WTC11 (cell line): ENCODE data around the gene SELENOH. TPM values are rescaled to one million over a fixed set of nuclear protein-coding genes. Genes with fewer than 3 reads are reported as not detected.

Source experiments
- ATAC-seq: fragments of 200-7000 bp; cut with Tn5 transposase; 2 replicates; pipeline ENCODE4 v1.10.0; 2021; ENCODE audit warnings: mild to moderate bottlenecking, moderate library complexity
- CTCF ChIA-PET: fragments of 300-600 bp; sonication (Branson Sonifier 250); formaldehyde crosslinking; loops from one replicate; lab custom pipeline; 2021; ENCODE audit warnings: antibody characterized with exemption; lab: Charles Lee
- POLR2A ChIA-PET: fragments of 350-600 bp; sonication (Branson Sonifier 250); formaldehyde crosslinking; loops from one replicate; lab custom pipeline; 2021; ENCODE audit warnings: antibody characterized with exemption; lab: Charles Lee
- DNase-seq: peaks from one replicate; pipeline ENCODE4 v3.0.0; 2021; ENCODE audit warnings: low spot score
- H3K27ac Mint-ChIP-seq: 2 replicates; pipeline ENCODE4 v1.8.0; 2021; ENCODE audit warnings: mixed read lengths
- H3K27me3 Mint-ChIP-seq: 2 replicates; pipeline ENCODE4 v1.8.0; 2021; ENCODE audit warnings: low read depth, mild to moderate bottlenecking, moderate library complexity, mixed read lengths
- H3K36me3 Mint-ChIP-seq: 2 replicates; pipeline ENCODE4 v1.8.0; 2021; ENCODE audit warnings: mixed read lengths
- H3K4me1 Mint-ChIP-seq: 2 replicates; pipeline ENCODE4 v1.8.0; 2022; ENCODE audit warnings: mixed read lengths
- H3K4me3 Mint-ChIP-seq: 2 replicates; pipeline ENCODE4 v1.8.0; 2021; ENCODE audit warnings: mild to moderate bottlenecking, moderate library complexity, mixed read lengths
- H3K9me3 Mint-ChIP-seq: 2 replicates; pipeline ENCODE4 v1.8.0; 2021; ENCODE audit warnings: mixed read lengths
- AFF4 ChIP-seq: sonication (generic); formaldehyde crosslinking; IDR thresholded peaks from 2 replicates; pipeline ENCODE4 v1.8.1; 2023; ENCODE audit warnings: mild to moderate bottlenecking, missing genetic modification reagents, borderline replicate concordance
- ARID4B ChIP-seq: sonication (generic); formaldehyde crosslinking; IDR thresholded peaks from 2 replicates; pipeline ENCODE4 v1.8.0; 2023; ENCODE audit warnings: missing genetic modification reagents, mild to moderate bottlenecking, borderline replicate concordance
- ATF1 ChIP-seq: sonication (generic); formaldehyde crosslinking; IDR thresholded peaks from 2 replicates; pipeline ENCODE4 v1.8.1; 2023; ENCODE audit warnings: mild to moderate bottlenecking, moderate library complexity, missing genetic modification reagents
- CREB1 ChIP-seq: sonication (generic); formaldehyde crosslinking; IDR thresholded peaks from 2 replicates; pipeline ENCODE4 v1.8.0; 2023; ENCODE audit warnings: mild to moderate bottlenecking, missing genetic modification reagents
- CREM ChIP-seq: sonication (generic); formaldehyde crosslinking; IDR thresholded peaks from 2 replicates; pipeline ENCODE4 v1.8.1; 2022; ENCODE audit warnings: mild to moderate bottlenecking, missing genetic modification reagents, moderate library complexity
- CTCF ChIP-seq: fragments of 200-600 bp; IDR thresholded peaks from 2 replicates; pipeline ENCODE4 v1.8.0; 2022; ENCODE audit warnings: antibody characterized with exemption
- ESRRA ChIP-seq: sonication (generic); formaldehyde crosslinking; IDR thresholded peaks from 2 replicates; pipeline ENCODE4 v1.8.1; 2022; ENCODE audit warnings: mild to moderate bottlenecking, missing genetic modification reagents, borderline replicate concordance
- NFATC4 ChIP-seq: fragments of 250-450 bp; sonication (Bioruptor Pico); IDR thresholded peaks from 2 replicates; pipeline ENCODE4 v1.9.0; 2021; ENCODE audit warnings: mild to moderate bottlenecking
- NFYB ChIP-seq: sonication (generic); formaldehyde crosslinking; conservative IDR thresholded peaks from 2 replicates; pipeline ENCODE4 v1.8.0; 2022; ENCODE audit warnings: low read depth, missing genetic modification reagents
- NR1H2 ChIP-seq: sonication (generic); formaldehyde crosslinking; IDR thresholded peaks from 2 replicates; pipeline ENCODE4 v1.9.0; 2021; ENCODE audit warnings: mild to moderate bottlenecking, moderate library complexity, missing genetic modification reagents
- NR2C2 ChIP-seq: sonication (generic); formaldehyde crosslinking; IDR thresholded peaks from 2 replicates; pipeline ENCODE4 v1.8.0; 2022; ENCODE audit warnings: mild to moderate bottlenecking, missing genetic modification reagents
- NR3C1 ChIP-seq: sonication (generic); formaldehyde crosslinking; conservative IDR thresholded peaks from 2 replicates; pipeline ENCODE4 v1.8.1; 2023; ENCODE audit warnings: low read depth, mild to moderate bottlenecking, missing genetic modification reagents
- OVOL2 ChIP-seq: fragments of 250-450 bp; sonication (Bioruptor Pico); IDR thresholded peaks from 2 replicates; pipeline ENCODE4 v1.9.0; 2021; ENCODE audit warnings: mild to moderate bottlenecking, borderline replicate concordance
- PREB ChIP-seq: sonication (generic); formaldehyde crosslinking; IDR thresholded peaks from 2 replicates; pipeline ENCODE4 v1.8.1; 2022; ENCODE audit warnings: mild to moderate bottlenecking, missing genetic modification reagents, moderate library complexity, borderline replicate concordance
- RORB ChIP-seq: fragments of 250-450 bp; sonication (Bioruptor Pico); IDR thresholded peaks from 2 replicates; pipeline ENCODE4 v1.9.0; 2021; ENCODE audit warnings: mild to moderate bottlenecking
- SOX15 ChIP-seq: fragments of 250-450 bp; sonication (Bioruptor Pico); IDR thresholded peaks from 2 replicates; pipeline ENCODE4 v1.9.0; 2021; ENCODE audit warnings: mild to moderate bottlenecking
- SP1 ChIP-seq: sonication (generic); formaldehyde crosslinking; conservative IDR thresholded peaks from 2 replicates; pipeline ENCODE4 v1.8.1; 2022; ENCODE audit warnings: missing genetic modification reagents
- USF1 ChIP-seq: sonication (generic); formaldehyde crosslinking; IDR thresholded peaks from 2 replicates; pipeline ENCODE4 v1.8.0; 2022; ENCODE audit warnings: mild to moderate bottlenecking, missing genetic modification reagents
- ZBTB21 ChIP-seq: sonication (generic); formaldehyde crosslinking; IDR thresholded peaks from 2 replicates; pipeline ENCODE4 v1.8.1; 2023; ENCODE audit warnings: mild to moderate bottlenecking, missing genetic modification reagents, borderline replicate concordance
- ZNF219 ChIP-seq: sonication (generic); formaldehyde crosslinking; IDR thresholded peaks from 2 replicates; pipeline ENCODE4 v1.8.0; 2023; ENCODE audit warnings: missing genetic modification reagents, mild to moderate bottlenecking, borderline replicate concordance
- ZNF263 ChIP-seq: sonication (generic); formaldehyde crosslinking; IDR thresholded peaks from 2 replicates; pipeline ENCODE4 v1.8.1; 2022; ENCODE audit warnings: low read depth, mild to moderate bottlenecking, moderate library complexity, missing genetic modification reagents
- ZNF425 ChIP-seq: fragments of 250-450 bp; sonication (Bioruptor Pico); conservative IDR thresholded peaks from 2 replicates; pipeline ENCODE4 v1.9.0; 2021; ENCODE audit warnings: mild to moderate bottlenecking
- total RNA-seq: library from RNA; stranded (reverse); gene quantifications from 3 replicates; pipeline ENCODE4 v1.2.3, GENCODE V29; 2021

SELENOH gene
- total RNA-seq, 1 experiment from 2014 or later, result 251 TPM

- H3K27me3 Mint-ChIP-seq, result no peaks in the 10 kb centered on the region
- peak; percentile 89 for DNase-seq
- peaks cover 26% of the 10 kb centered on the region for H3K4me1 Mint-ChIP-seq
- peak; percentile 88 for ATAC-seq
- H3K9me3 Mint-ChIP-seq, result no peaks in the 10 kb centered on the region
- peak within 1 kb of the TSS; percentile 99 for H3K27ac Mint-ChIP-seq
- ChIA-PET POLR2A (interaction anchor here (0.5 to 1.7 kb wide), 18 partner anchors 10 to 882 kb away, joined by 3 to 8 read pairs (median 4); partner anchors contain the start of gene SELENOH), CTCF (interaction anchor here (0.7 to 4.2 kb wide), 7 partner anchors 17 to 811 kb away, joined by 3 to 31 read pairs (median 4); partner anchors contain the start of gene RTN4RL2)
- H3K4me3 Mint-ChIP-seq, result peak within 1 kb of the TSS; percentile 100
- H3K36me3 Mint-ChIP-seq, result peaks cover 24% of the 10 kb centered on the region
- TF ChIP-seq ZBTB21 (CRISPR knock-in tag), result no peak
- TF ChIP-seq PREB (CRISPR knock-in tag), result no peak
- peak; percentile 83; the same call in 1 of the 2 replicates for TF ChIP-seq ESRRA
- no peak for TF ChIP-seq ATF1 (CRISPR knock-in tag)
- no peak for TF ChIP-seq ZNF219 (CRISPR knock-in tag)
- TF ChIP-seq CTCF, result no peak
- TF ChIP-seq CREM (CRISPR knock-in tag), result peak; percentile 89
- no peak for TF ChIP-seq RORB
- TF ChIP-seq USF1 (CRISPR knock-in tag), result peak; percentile 58; the same call in 1 of the 2 replicates
- TF ChIP-seq ZNF263 (CRISPR knock-in tag), result no peak
- TF ChIP-seq ZNF425 (CRISPR knock-in tag), result no peak
- TF ChIP-seq ARID4B (CRISPR knock-in tag), result peak; percentile 86; the same call in 1 of the 2 replicates
- TF ChIP-seq NR1H2 (CRISPR knock-in tag), result no peak
- TF ChIP-seq CREB1 (CRISPR knock-in tag), result no peak
- TF ChIP-seq NFATC4, result no peak
- TF ChIP-seq NR3C1 (CRISPR knock-in tag), result no peak
- TF ChIP-seq SP1, result peak; percentile 79
- TF ChIP-seq AFF4 (CRISPR knock-in tag), result no peak
- TF ChIP-seq OVOL2 (CRISPR knock-in tag), result no peak
- TF ChIP-seq SOX15, result no peak
- TF ChIP-seq NR2C2, result peak; percentile 71; the same call in 1 of the 2 replicates
- peak; percentile 88 for TF ChIP-seq NFYB (CRISPR knock-in tag)
Measured at GRCh38 chr11:57712256-57713150, 28.8 kb upstream of the SELENOH start, which contains the start of gene TMX2. Gene TMX2 (plus strand): TSS chr11:57712593. CDS start chr11:57712619, 26 bp downstream.
